H1 (cell line): Measurements from ENCODE around the gene PHLPP2. TPM values are rescaled to one million over a fixed set of nuclear protein-coding genes. Genes with fewer than 3 reads are reported as not detected.

Source experiments
- CTCF ChIA-PET: fragments of 300-600 bp; sonication (Branson Sonifier 250); formaldehyde crosslinking; loops from one replicate; lab custom pipeline; 2021; ENCODE audit not compliant: partially characterized antibody; lab: Charles Lee
- POLR2A ChIA-PET: fragments of 300-600 bp; sonication (Branson Sonifier 250); formaldehyde crosslinking; loops from one replicate; lab custom pipeline; 2021; ENCODE audit warnings: inconsistent platforms; ENCODE audit not compliant: partially characterized antibody; lab: Charles Lee
- DNase-seq, 2 experiments: peaks; one replicate each; pipeline versions ENCODE4 v3.0.0 to v3.0.0-alpha.2; 2010 to 2022; ENCODE audit warnings: low spot score in 2 of 2, low read depth in 1 of 2, mixed read lengths in 1 of 2
- FAIRE-seq: peaks from 2 replicates; lab custom pipeline; 2011; peaks lifted over from hg19 to GRCh38; lab: Jason Lieb, UNC
- H2AFZ ChIP-seq: 2 replicates; pipeline ENCODE4 v1.8.1; 2012; ENCODE audit warnings: low read length, inconsistent platforms
- H2AK5ac ChIP-seq: 2 replicates; pipeline ENCODE4 v1.6.1; 2013; ENCODE audit warnings: low read depth, low read length
- H2BK120ac ChIP-seq: replicated peaks from 2 replicates; pipeline ENCODE3; 2013; ENCODE audit warnings: low read depth, low read length, inconsistent platforms
- H2BK12ac ChIP-seq: 2 replicates; pipeline ENCODE4 v1.6.1; 2013; ENCODE audit warnings: low read depth, low read length
- H2BK15ac ChIP-seq: 2 replicates; pipeline ENCODE4 v1.6.1; 2013; ENCODE audit warnings: low read length
- H2BK20ac ChIP-seq: 2 replicates; pipeline ENCODE4 v1.6.1; 2013; ENCODE audit warnings: low read length
- H2BK5ac ChIP-seq: 2 replicates; pipeline ENCODE4 v1.6.1; 2013; ENCODE audit warnings: low read depth, low read length
- H3K14ac ChIP-seq: 2 replicates; pipeline ENCODE4 v1.6.1; 2013; ENCODE audit warnings: inconsistent platforms; ENCODE audit not compliant: insufficient read length
- H3K18ac ChIP-seq: 2 replicates; pipeline ENCODE4 v1.6.1; 2013; ENCODE audit warnings: low read length; ENCODE audit errors: extremely low read depth
- H3K23ac ChIP-seq: 2 replicates; pipeline ENCODE4 v1.6.1; 2013; ENCODE audit warnings: inconsistent platforms; ENCODE audit not compliant: insufficient read length
- H3K23me2 ChIP-seq: 2 replicates; pipeline ENCODE4 v1.6.1; 2013; ENCODE audit warnings: low read depth, low read length
- H3K27ac ChIP-seq: 2 replicates; pipeline ENCODE4 v1.6.1; 2011; ENCODE audit warnings: low read depth, low read length, inconsistent platforms
- H3K27me3 ChIP-seq, 4 experiments: replicated peaks in 1 of 4; 1 replicate in 1 of 4; 2 replicates in 3 of 4; pipeline versions ENCODE4 v1.6.1 to v1.8.1; 2011 to 2013; ENCODE audit warnings: low read length in 3 of 4, mild to moderate bottlenecking in 3 of 4, inconsistent platforms in 2 of 4, mixed read lengths in 2 of 4, moderate library complexity in 1 of 4; ENCODE audit not compliant: control insufficient read depth in 3 of 4, insufficient read depth in 3 of 4; ENCODE audit errors: extremely low read depth in 1 of 4
- H3K36me3 ChIP-seq, 4 experiments: 2 replicates each; pipeline versions ENCODE4 v1.6.1 to v1.8.1; 2011 to 2013; ENCODE audit warnings: mild to moderate bottlenecking in 4 of 4, low read length in 3 of 4, moderate library complexity in 2 of 4, control low read depth in 1 of 4, inconsistent platforms in 1 of 4; ENCODE audit not compliant: insufficient read depth in 4 of 4, control insufficient read depth in 2 of 4
- H3K4ac ChIP-seq: replicated peaks from 2 replicates; pipeline ENCODE3; 2013; ENCODE audit warnings: low read length, low read depth, mixed read lengths, inconsistent platforms; ENCODE audit not compliant: insufficient read length
- H3K4me1 ChIP-seq, 4 experiments: replicated peaks in 1 of 4; 1 replicate in 1 of 4; 2 replicates in 3 of 4; pipeline versions ENCODE4 v1.6.1 to v1.8.1; 2011 to 2013; ENCODE audit warnings: low read length in 3 of 4, inconsistent platforms in 2 of 4, mixed read lengths in 1 of 4; ENCODE audit not compliant: insufficient read depth in 4 of 4, control insufficient read depth in 3 of 4
- H3K4me2 ChIP-seq, 2 experiments: 2 replicates each; pipeline versions ENCODE4 v1.6.1 to v1.8.1; 2011 to 2013; ENCODE audit warnings: low read depth in 2 of 2, low read length in 2 of 2, control low read depth in 1 of 2, inconsistent platforms in 1 of 2, mild to moderate bottlenecking in 1 of 2; ENCODE audit not compliant: insufficient read depth in 1 of 2
- H3K4me3 ChIP-seq, 4 experiments: fragments of 200-600, 300-600 bp in 1 of 4; sonication (generic), shearing (Covaris generic), sonication (Bioruptor Twin) in 1 of 4; 2 replicates each; pipeline versions ENCODE4 v1.5.1 to v1.8.1; 2011 to 2016; ENCODE audit warnings: low read length in 4 of 4, low read depth in 3 of 4, control low read depth in 2 of 4, inconsistent platforms in 2 of 4, mild to moderate bottlenecking in 2 of 4, mixed read lengths in 1 of 4, moderate library complexity in 1 of 4; ENCODE audit not compliant: insufficient read depth in 2 of 4; ENCODE audit errors: extremely low read depth in 1 of 4
- H3K56ac ChIP-seq: replicated peaks from 2 replicates; pipeline ENCODE3; 2013; ENCODE audit warnings: low read depth, mild to moderate bottlenecking, mixed read lengths, low read length, inconsistent platforms; ENCODE audit not compliant: insufficient read length
- H3K79me1 ChIP-seq: 2 replicates; pipeline ENCODE4 v1.6.1; 2013; ENCODE audit warnings: low read depth, low read length, control low read depth
- H3K79me2 ChIP-seq, 2 experiments: 2 replicates each; pipeline versions ENCODE4 v1.6.1 to v1.8.1; 2012 to 2013; ENCODE audit warnings: low read length in 2 of 2, mild to moderate bottlenecking in 2 of 2, inconsistent platforms in 1 of 2; ENCODE audit not compliant: insufficient read depth in 2 of 2, control insufficient read depth in 1 of 2
- H3K9ac ChIP-seq, 4 experiments: replicated peaks in 1 of 4; 1 replicate in 1 of 4; 2 replicates in 3 of 4; pipeline versions ENCODE4 v1.6.1 to v1.8.1; 2011 to 2013; ENCODE audit warnings: low read depth in 3 of 4, low read length in 3 of 4, control low read depth in 2 of 4, mild to moderate bottlenecking in 2 of 4, moderate library complexity in 2 of 4, inconsistent platforms in 1 of 4; ENCODE audit errors: extremely low read depth in 1 of 4
- H3K9me3 ChIP-seq, 2 experiments: 2 replicates each; pipeline versions ENCODE4 v1.6.1 to v1.8.1; 2012 to 2013; ENCODE audit warnings: mild to moderate bottlenecking in 2 of 2, moderate library complexity in 2 of 2, control low read depth in 1 of 2, inconsistent platforms in 1 of 2, low read depth in 1 of 2, low read length in 1 of 2, mixed read lengths in 1 of 2; ENCODE audit not compliant: insufficient read depth in 2 of 2
- H4K20me1 ChIP-seq, 2 experiments: replicated peaks in 1 of 2; 2 replicates each; pipeline versions ENCODE3 to v1.8.1; 2011 to 2013; ENCODE audit warnings: inconsistent platforms in 2 of 2, low read length in 2 of 2, mild to moderate bottlenecking in 1 of 2; ENCODE audit not compliant: insufficient read depth in 2 of 2, control insufficient read depth in 1 of 2
- H4K5ac ChIP-seq: 2 replicates; pipeline ENCODE4 v1.6.1; 2013; ENCODE audit warnings: low read length, low read depth, mixed read lengths, inconsistent platforms; ENCODE audit not compliant: insufficient read length
- H4K8ac ChIP-seq: 2 replicates; pipeline ENCODE4 v1.8.0; 2013; ENCODE audit warnings: mild to moderate bottlenecking, moderate library complexity, low read length, inconsistent platforms; ENCODE audit not compliant: insufficient read depth; ENCODE audit errors: extremely low read depth
- H4K91ac ChIP-seq: replicated peaks from 2 replicates; pipeline ENCODE3; 2013; ENCODE audit warnings: low read length, mixed read lengths, inconsistent platforms; ENCODE audit not compliant: insufficient read length
- BACH1 ChIP-seq: IDR thresholded peaks from 2 replicates; pipeline ENCODE4 v1.6.1; 2012; ENCODE audit warnings: low read length, improper control_type of control experiment
- CTBP2 ChIP-seq: IDR thresholded peaks from 2 replicates; pipeline ENCODE4 v1.7.0; 2011; ENCODE audit warnings: borderline replicate concordance, mild to moderate bottlenecking, moderate library complexity, mixed read lengths, low read length; ENCODE audit not compliant: insufficient read depth, insufficient read length
- HDAC6 ChIP-seq: IDR thresholded peaks from one replicate; pipeline ENCODE4 v1.7.1; 2012; ENCODE audit warnings: low read depth, mild to moderate bottlenecking, inconsistent platforms, low read length, moderate library complexity
- SUZ12 ChIP-seq: fragments of 200-600 bp; sonication (generic); IDR thresholded peaks from 2 replicates; pipeline ENCODE4 v1.6.1; 2012; ENCODE audit warnings: mild to moderate bottlenecking, inconsistent platforms, low read length, moderate library complexity, mixed read lengths
- TEAD4 ChIP-seq: IDR thresholded peaks from 2 replicates; pipeline ENCODE4 v1.6.1; 2012; ENCODE audit warnings: low read depth, low read length, inconsistent platforms, mixed read lengths
- WGBS, 2 experiments: shearing (Covaris generic) in 1 of 2; methylation state at CpG; one replicate each; pipeline versions ENCODE4 v1.1.6 to v1.1.7; 2013 to 2015; ENCODE audit warnings: low lambda C conversion rate in 2 of 2, mixed read lengths in 2 of 2, inconsistent platforms in 1 of 2, low coverage in 1 of 2, missing lambda C conversion rate in 1 of 2; ENCODE audit not compliant: insufficient replicate concordance in 2 of 2, insufficient coverage in 1 of 2, insufficient read length in 1 of 2; ENCODE audit errors: extremely low coverage in 1 of 2, missing lambda C conversion rate in 1 of 2; 5-methylcytosine and 5-hydroxymethylcytosine counted together
- polyA plus RNA-seq, 7 experiments: library from polyadenylated mRNA; depleted of rRNA in 3 of 7; stranded (reverse) in 5 of 7; unstranded in 2 of 7; fragments of >200 nt in 5 of 7; fragments of 200-250 nt in 2 of 7; gene quantifications; 1 replicate in 5 of 7; 2 replicates in 1 of 7; 4 replicates in 1 of 7; pipeline versions ENCODE4 v1.2.1 to v1.2.3, GENCODE V29; 2011 to 2013; ENCODE audit warnings: missing spikeins in 2 of 7, mixed read lengths in 2 of 7
- total RNA-seq: library from RNA; stranded (reverse); fragmentation: NEBNext Ultra II Directional; extraction: Animal tissue kit (Norgen Biotek cat#: 25700); gene quantifications from 2 replicates; pipeline ENCODE4 v1.2.1, GENCODE V29; 2021

Gene PHLPP2
- total and polyA plus RNA-seq, 2 of the 8 experiments (the other 6 are each of a cell fraction or from before 2014, with no cell fraction given): 7.3 to 12.9 TPM

GRCh38 chr16:71762186-71762585, 37.7 kb upstream of the PHLPP2 start:
- H2BK5ac ChIP-seq: no peak overlapping the region
- H3K4me3 ChIP-seq: no peak overlapping the region
- H2AFZ ChIP-seq: no peak overlapping the region
- CTCF ChIA-PET: interaction anchor here (0.6 kb wide), 1 partner anchor 1076 kb away, joined by 3 read pairs; no protein-coding TSS in a partner anchor
- no peaks in the 10 kb centered on the region for H3K23me2 ChIP-seq
- H3K79me2 ChIP-seq: no peaks in the 10 kb centered on the region
- H3K14ac ChIP-seq: no peak overlapping the region
- no peaks in the 10 kb centered on the region for H3K27me3 ChIP-seq
- no peak overlapping the region for H4K8ac ChIP-seq
- no peak overlapping the region for H2BK15ac ChIP-seq
- no peak overlapping the region for H2BK20ac ChIP-seq
- POLR2A ChIA-PET: interaction anchor here (0.6 to 1.0 kb wide), 2 partner anchors 16 to 162 kb away, joined by 3 read pairs; no protein-coding TSS in a partner anchor
- no peak overlapping the region for H3K23ac ChIP-seq
- TF ChIP-seq HDAC6: no peak
- no peak for TF ChIP-seq CTBP2
- no peak for TF ChIP-seq SUZ12
- TF ChIP-seq BACH1: no peak
- no peak for TF ChIP-seq TEAD4
- TF ChIP-seq, all 59 proteins: peak for 0
- H3K79me1 ChIP-seq: no peaks in the 10 kb centered on the region
- no peak overlapping the region for H4K91ac ChIP-seq
- no peak overlapping the region for H3K18ac ChIP-seq
- no peak overlapping the region for H3K56ac ChIP-seq
- H3K4me1 ChIP-seq: no peaks in the 10 kb centered on the region
- no peak overlapping the region for H2BK120ac ChIP-seq
- H3K9ac ChIP-seq: no peak overlapping the region
- FAIRE-seq (no peak), DNase-seq (no peak)
- H2AK5ac ChIP-seq: no peak overlapping the region
- H3K27ac ChIP-seq: no peak overlapping the region
- H3K9me3 ChIP-seq: no peaks in the 10 kb centered on the region
- WGBS, 2 experiments: 93% methylated on average over 2 of the region's 2 CpGs; no CpG with 5 or more reads in 1 of the 2 experiments
- H3K4me2 ChIP-seq: no peak overlapping the region
- H3K4ac ChIP-seq: no peak overlapping the region
- H4K5ac ChIP-seq: no peak overlapping the region
- H3K36me3 ChIP-seq: peaks cover 6 to 35% (median 17%) of the 10 kb centered on the region in 4 experiments; a peak in 7 of 8 replicates
- H4K20me1 ChIP-seq: no peaks in the 10 kb centered on the region
- no peak overlapping the region for H2BK12ac ChIP-seq
